ENCODE data around the gene C11orf24. TPM values are rescaled to one million over a fixed set of nuclear protein-coding genes. Genes with fewer than 3 reads are reported as not detected.

Gene C11orf24
- total RNA-seq, 1 donor from 2014 or later = 35.3 TPM

DNA sequence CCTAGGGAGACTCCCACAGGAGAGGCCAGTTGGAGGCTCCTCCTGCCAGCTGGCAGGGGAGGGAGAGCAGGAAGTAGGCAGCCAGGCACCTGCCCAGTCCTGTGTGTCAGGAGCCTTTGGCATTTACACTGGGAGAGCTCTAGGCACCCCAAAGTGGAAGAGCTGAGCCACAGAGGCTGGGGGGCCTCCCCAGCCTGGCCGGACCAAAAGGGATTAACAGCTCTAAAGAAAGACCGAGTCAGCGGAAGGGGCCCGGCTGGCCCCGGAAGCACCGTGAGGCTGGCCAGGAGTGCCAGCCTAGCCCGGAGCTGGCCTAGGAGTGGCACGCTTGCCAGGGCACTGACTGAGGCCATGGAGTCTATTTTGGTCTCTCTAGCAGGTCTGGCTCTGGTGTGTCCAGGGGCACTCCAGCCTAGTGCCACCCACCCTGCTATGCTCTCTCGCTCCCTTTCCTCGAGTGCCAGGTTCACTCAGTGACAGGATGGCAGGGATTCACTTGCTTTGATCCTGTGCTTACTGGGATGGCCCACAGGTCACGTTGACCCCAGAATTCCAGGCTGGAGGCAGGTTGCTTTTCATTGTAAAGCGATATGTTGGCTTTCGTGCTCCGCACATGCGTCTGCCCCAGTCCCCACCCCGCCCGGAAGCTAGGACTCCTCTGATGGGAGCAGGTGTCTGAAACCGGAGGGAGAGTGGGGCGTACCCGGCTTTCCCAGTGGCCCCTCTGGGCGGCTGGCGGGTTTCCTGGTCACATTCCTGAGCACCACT is 55.4 kb downstream of the C11orf24 start:
- no peaks in the 10 kb centered on the region for H3K36me3 Mint-ChIP-seq (ENCODE audit: insufficient read depth)
- TF ChIP-seq, protein P1, sequence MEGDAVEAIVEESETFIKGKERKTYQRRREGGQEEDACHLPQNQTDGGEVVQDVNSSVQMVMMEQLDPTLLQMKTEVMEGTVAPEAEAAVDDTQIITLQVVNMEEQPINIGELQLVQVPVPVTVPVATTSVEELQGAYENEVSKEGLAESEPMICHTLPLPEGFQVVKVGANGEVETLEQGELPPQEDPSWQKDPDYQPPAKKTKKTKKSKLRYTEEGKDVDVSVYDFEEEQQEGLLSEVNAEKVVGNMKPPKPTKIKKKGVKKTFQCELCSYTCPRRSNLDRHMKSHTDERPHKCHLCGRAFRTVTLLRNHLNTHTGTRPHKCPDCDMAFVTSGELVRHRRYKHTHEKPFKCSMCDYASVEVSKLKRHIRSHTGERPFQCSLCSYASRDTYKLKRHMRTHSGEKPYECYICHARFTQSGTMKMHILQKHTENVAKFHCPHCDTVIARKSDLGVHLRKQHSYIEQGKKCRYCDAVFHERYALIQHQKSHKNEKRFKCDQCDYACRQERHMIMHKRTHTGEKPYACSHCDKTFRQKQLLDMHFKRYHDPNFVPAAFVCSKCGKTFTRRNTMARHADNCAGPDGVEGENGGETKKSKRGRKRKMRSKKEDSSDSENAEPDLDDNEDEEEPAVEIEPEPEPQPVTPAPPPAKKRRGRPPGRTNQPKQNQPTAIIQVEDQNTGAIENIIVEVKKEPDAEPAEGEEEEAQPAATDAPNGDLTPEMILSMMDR (IDR thresholded peaks at IDR 0.05; ENCODE audit: unreplicated experiment) = no peak
- H3K27ac Mint-ChIP-seq = no peak overlapping the region
- H3K27me3 Mint-ChIP-seq = peaks cover 18% of the 10 kb centered on the region
- H3K4me1 Mint-ChIP-seq (ENCODE audit: low read depth) = peaks cover 12% of the 10 kb centered on the region
- DNase-seq (ENCODE audit: low spot score, unreplicated experiment) = no peak
- H3K4me3 Mint-ChIP-seq (ENCODE audit: low read depth) = no peak overlapping the region
- no peaks in the 10 kb centered on the region for H3K9me3 Mint-ChIP-seq (ENCODE audit: low read depth)

DNA sequence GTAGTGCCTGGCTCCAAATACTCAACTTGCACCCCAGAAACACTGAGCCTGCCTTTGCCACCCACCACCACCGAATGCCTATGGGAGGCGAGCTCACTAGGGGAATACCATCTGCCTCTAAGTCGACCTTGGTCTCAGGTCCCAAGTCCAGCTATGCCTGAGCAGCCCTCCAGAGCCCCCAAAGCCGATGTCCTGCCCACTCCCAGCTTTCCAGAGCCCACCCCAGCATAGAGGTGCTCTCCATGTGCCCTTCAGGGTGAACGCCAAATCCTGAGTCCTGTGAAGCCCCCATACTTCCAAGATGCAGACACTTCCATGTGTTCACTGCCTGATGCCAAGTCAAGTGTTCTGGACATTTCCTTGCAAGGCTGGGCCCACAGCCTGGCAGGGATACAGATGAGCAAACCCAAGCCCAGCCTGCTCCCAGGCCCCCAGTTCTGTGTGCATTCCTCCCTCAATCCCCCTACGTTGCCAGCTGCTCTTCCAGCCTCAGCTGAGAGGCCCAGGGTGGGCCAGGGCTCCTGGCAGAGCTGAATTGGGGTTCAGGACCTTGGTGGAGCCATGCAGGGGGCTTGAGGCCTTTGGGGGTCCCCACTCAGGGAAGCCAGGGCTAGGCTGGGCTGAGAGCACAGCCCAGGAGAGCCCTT is 56.1 kb downstream of the C11orf24 start:
- Mint-ChIP-seq H3K27me3 (peaks cover 18% of the 10 kb centered on the region), H3K36me3 (ENCODE audit: insufficient read depth) (no peaks in the 10 kb centered on the region), H3K4me3 (ENCODE audit: low read depth) (peak overlapping the region; percentile 72), H3K4me1 (ENCODE audit: low read depth) (peaks cover 19% of the 10 kb centered on the region), H3K9me3 (ENCODE audit: low read depth) (no peaks in the 10 kb centered on the region), H3K27ac (peak overlapping the region; percentile 95)
- TF ChIP-seq, protein P1 (IDR thresholded peaks at IDR 0.05; ENCODE audit: unreplicated experiment) = no peak
- DNase-seq (ENCODE audit: low spot score, unreplicated experiment) = no peak

DNA sequence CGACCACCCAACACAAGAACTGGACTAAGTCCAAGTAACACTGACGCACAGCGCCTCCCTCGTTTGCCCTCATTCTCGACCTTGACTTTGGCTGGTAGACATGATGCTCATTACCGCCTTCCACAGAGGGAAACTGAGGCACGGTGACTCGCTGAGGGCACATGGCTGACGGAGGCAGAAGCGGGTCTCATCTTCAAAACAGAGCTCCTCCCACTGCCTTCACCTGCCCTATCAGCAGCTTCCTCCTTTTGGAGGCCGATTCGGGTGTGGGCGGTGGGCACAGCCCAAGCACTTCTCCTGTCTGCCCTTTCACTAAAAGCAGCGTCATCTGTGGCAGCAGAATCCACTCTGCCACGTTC is 56.7 kb downstream of the C11orf24 start:
- H3K27me3 Mint-ChIP-seq = peaks cover 18% of the 10 kb centered on the region
- H3K4me3 Mint-ChIP-seq (ENCODE audit: low read depth) = peak overlapping the region; percentile 72
- peaks cover 24% of the 10 kb centered on the region for H3K4me1 Mint-ChIP-seq (ENCODE audit: low read depth)
- TF ChIP-seq, protein P1 (IDR thresholded peaks at IDR 0.05; ENCODE audit: unreplicated experiment) = no peak
- no peaks in the 10 kb centered on the region for H3K9me3 Mint-ChIP-seq (ENCODE audit: low read depth)
- H3K27ac Mint-ChIP-seq = peak overlapping the region; percentile 95
- DNase-seq (ENCODE audit: low spot score, unreplicated experiment) = no peak
- H3K36me3 Mint-ChIP-seq (ENCODE audit: insufficient read depth) = no peaks in the 10 kb centered on the region

DNA sequence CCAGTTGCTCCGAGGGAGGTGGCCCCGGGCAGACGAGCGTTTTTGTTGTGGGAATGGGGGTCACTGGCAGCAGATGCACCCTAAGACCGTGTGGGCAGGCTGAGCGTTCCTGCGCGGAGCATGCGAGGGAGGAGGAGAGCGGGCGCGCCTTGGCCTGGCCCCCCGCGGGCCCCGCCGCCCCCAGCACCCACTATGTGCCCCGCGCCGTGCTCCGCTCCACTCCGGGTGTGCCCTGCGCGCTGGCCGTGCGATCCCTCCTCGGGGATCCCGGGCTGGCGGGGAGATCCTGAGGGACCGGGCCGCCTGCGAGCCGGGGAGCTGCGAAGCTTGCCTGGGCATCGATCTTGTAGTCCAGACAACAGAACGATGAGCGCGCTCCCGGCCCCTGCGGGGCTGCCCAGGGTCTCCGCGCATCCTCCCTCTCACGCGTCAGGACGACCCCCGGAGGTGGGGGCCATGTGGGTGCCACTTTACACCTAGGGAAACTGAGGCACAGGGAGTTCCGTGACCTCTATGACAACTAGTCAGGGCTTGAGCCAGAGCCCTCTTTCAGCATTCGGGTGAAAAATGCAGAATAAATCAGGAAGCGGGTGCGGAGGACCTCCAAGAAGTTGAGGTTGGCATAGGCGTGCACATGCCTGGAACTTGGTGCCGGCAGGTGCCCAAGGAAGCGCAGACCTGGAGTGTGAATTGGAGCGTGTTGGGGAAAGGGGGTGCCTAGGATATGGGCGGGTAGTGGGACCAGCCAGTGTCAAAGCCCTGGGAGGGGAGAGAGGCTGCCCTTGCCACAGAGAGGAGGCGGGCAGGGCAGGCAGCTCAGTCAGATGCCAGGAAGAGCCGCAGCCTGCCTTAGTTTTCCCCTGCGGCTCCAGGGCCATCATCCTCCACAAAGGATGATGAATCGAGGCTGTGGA is 57.3 kb downstream of the C11orf24 start:
- Mint-ChIP-seq H3K4me3 (ENCODE audit: low read depth) (peak overlapping the region; percentile 72), H3K36me3 (ENCODE audit: insufficient read depth) (no peaks in the 10 kb centered on the region), H3K4me1 (ENCODE audit: low read depth) (peaks cover 25% of the 10 kb centered on the region), H3K27me3 (peaks cover 14% of the 10 kb centered on the region), H3K27ac (peak overlapping the region; percentile 95), H3K9me3 (ENCODE audit: low read depth) (no peaks in the 10 kb centered on the region)
- peak; percentile 48 for DNase-seq (ENCODE audit: low spot score, unreplicated experiment)
- TF ChIP-seq, protein P1 (IDR thresholded peaks at IDR 0.05; ENCODE audit: unreplicated experiment) = no peak
